ENCODE data around the gene FITM1.

GRCh38 chr14:24082411-24083080, 47.9 kb upstream of the FITM1 start:
- TF ChIP-seq CTCF (IDR thresholded peaks at IDR 0.05) (no peak), POLR2A (IDR thresholded peaks at IDR 0.05) (no peak), POLR2AphosphoS5 (IDR thresholded peaks at IDR 0.05) (no peak)
